Loucy (cell line): ENCODE measurements around the gene SLC5A3.

Experiments
- H2AFZ ChIP-seq: fragments of 200-600 bp; sonication (generic); 2 replicates; pipeline ENCODE4 v1.6.0; 2016; ENCODE audit warnings: antibody characterized with exemption, mild to moderate bottlenecking, low read length, moderate library complexity
- H3F3A ChIP-seq: fragments of 200-600 bp; 2 replicates; pipeline ENCODE4 v1.6.0; 2016; ENCODE audit warnings: antibody characterized with exemption, low read depth, mild to moderate bottlenecking
- H3K27me3 ChIP-seq: fragments of 200-600 bp; sonication (generic); 2 replicates; pipeline ENCODE4 v1.6.1; 2014; ENCODE audit warnings: low read length, mild to moderate bottlenecking; ENCODE audit not compliant: insufficient read depth, poor library complexity, severe bottlenecking
- H3K36me3 ChIP-seq: fragments of 200-600 bp; sonication (generic); 2 replicates; pipeline ENCODE4 v1.6.1; 2016; ENCODE audit warnings: low read length; ENCODE audit not compliant: insufficient read depth
- H3K4me1 ChIP-seq: fragments of 200-600 bp; sonication (generic); 2 replicates; pipeline ENCODE4 v1.5.1; 2014; ENCODE audit warnings: low read length, mild to moderate bottlenecking; ENCODE audit not compliant: insufficient read depth, poor library complexity, severe bottlenecking
- H3K4me2 ChIP-seq: fragments of 200-600 bp; sonication (generic); 2 replicates; pipeline ENCODE4 v1.6.0; 2014; ENCODE audit warnings: antibody characterized with exemption, low read length, low read depth, mild to moderate bottlenecking; ENCODE audit not compliant: poor library complexity, severe bottlenecking
- H3K4me3 ChIP-seq: fragments of 200-600 bp; sonication (generic); 2 replicates; pipeline ENCODE4 v1.5.1; 2014; ENCODE audit warnings: low read length, mild to moderate bottlenecking, mixed read lengths; ENCODE audit not compliant: poor library complexity, severe bottlenecking
- H3K79me2 ChIP-seq: fragments of 200-600 bp; sonication (generic); 2 replicates; pipeline ENCODE4 v1.6.1; 2014; ENCODE audit warnings: low read length; ENCODE audit not compliant: insufficient read depth
- H3K9ac ChIP-seq: fragments of 200-600 bp; sonication (generic); 2 replicates; pipeline ENCODE4 v1.6.0; 2014; ENCODE audit warnings: mild to moderate bottlenecking, low read depth, low read length, moderate library complexity; ENCODE audit not compliant: poor library complexity, severe bottlenecking
- H3K9me2 ChIP-seq: fragments of 200-600 bp; sonication (generic); replicated peaks from 2 replicates; pipeline ENCODE4 v1.6.1; 2016; ENCODE audit warnings: low read depth, low read length, mixed read lengths
- H3K9me3 ChIP-seq: fragments of 200-600 bp; sonication (generic); 2 replicates; pipeline ENCODE4 v1.6.1; 2014; ENCODE audit warnings: mild to moderate bottlenecking, antibody characterized with exemption, low read length, low read depth; ENCODE audit not compliant: insufficient read depth
- H4K20me1 ChIP-seq: fragments of 200-600 bp; sonication (generic); 2 replicates; pipeline ENCODE4 v1.6.0; 2014; ENCODE audit warnings: antibody characterized with exemption, low read length, mild to moderate bottlenecking; ENCODE audit not compliant: insufficient read depth, poor library complexity, severe bottlenecking
- CTCF ChIP-seq: fragments of 200-600 bp; sonication (generic); conservative IDR thresholded peaks from 2 replicates; pipeline ENCODE4 v1.5.1; 2014; ENCODE audit warnings: mild to moderate bottlenecking, antibody characterized with exemption, low read length
- EZH2phosphoT487 ChIP-seq: fragments of 200-600 bp; IDR thresholded peaks from 2 replicates; pipeline ENCODE4 v1.6.1; 2018; ENCODE audit warnings: antibody characterized with exemption, mild to moderate bottlenecking, moderate library complexity, borderline replicate concordance

Gene SLC5A3

GRCh38 chr21:34046917-34047316 lies 26.5 kb upstream of the SLC5A3 start:
- no peak overlapping the region for H3K4me2 ChIP-seq
- H3K4me1 ChIP-seq: no peaks in the 10 kb centered on the region
- no peak overlapping the region for H2AFZ ChIP-seq
- H3F3A ChIP-seq: no peaks in the 10 kb centered on the region
- no peak for TF ChIP-seq CTCF
- no peak for TF ChIP-seq EZH2phosphoT487
- H3K9me3 ChIP-seq: no peaks in the 10 kb centered on the region
- no peaks in the 10 kb centered on the region for H3K27me3 ChIP-seq
- no peak overlapping the region for H3K4me3 ChIP-seq
- no peaks in the 10 kb centered on the region for H3K9me2 ChIP-seq
- H3K9ac ChIP-seq: no peak overlapping the region
- H3K79me2 ChIP-seq: no peaks in the 10 kb centered on the region
- H3K36me3 ChIP-seq: no peaks in the 10 kb centered on the region
- no peaks in the 10 kb centered on the region for H4K20me1 ChIP-seq

GRCh38 chr21:34047835-34048234 lies 25.5 kb upstream of the SLC5A3 start:
- H3F3A ChIP-seq: no peaks in the 10 kb centered on the region
- no peak overlapping the region for H2AFZ ChIP-seq
- no peaks in the 10 kb centered on the region for H3K4me1 ChIP-seq
- no peak overlapping the region for H3K4me3 ChIP-seq
- TF ChIP-seq EZH2phosphoT487: no peak
- no peak for TF ChIP-seq CTCF
- no peak overlapping the region for H3K4me2 ChIP-seq
- no peaks in the 10 kb centered on the region for H3K36me3 ChIP-seq
- H3K9me3 ChIP-seq: no peaks in the 10 kb centered on the region
- H3K27me3 ChIP-seq: no peaks in the 10 kb centered on the region
- no peaks in the 10 kb centered on the region for H3K9me2 ChIP-seq
- no peaks in the 10 kb centered on the region for H3K79me2 ChIP-seq
- H3K9ac ChIP-seq: no peak overlapping the region
- no peaks in the 10 kb centered on the region for H4K20me1 ChIP-seq

- Histone ChIP-seq H3K4me3 (no peak overlapping the region), H3K4me1 (no peaks in the 10 kb centered on the region), H3K36me3 (no peaks in the 10 kb centered on the region), H2AFZ (no peak overlapping the region), H3K27me3 (no peaks in the 10 kb centered on the region), H3K79me2 (no peaks in the 10 kb centered on the region), H3K9me2 (no peaks in the 10 kb centered on the region), H3K9me3 (no peaks in the 10 kb centered on the region), H4K20me1 (no peaks in the 10 kb centered on the region), H3K4me2 (no peak overlapping the region), H3K9ac (no peak overlapping the region), H3F3A (no peaks in the 10 kb centered on the region)
- TF ChIP-seq CTCF: no peak
- TF ChIP-seq EZH2phosphoT487: no peak
Measured at GRCh38 chr21:34052171-34052570, 21.2 kb upstream of the SLC5A3 start.
